ENCODE data around the gene PLEKHG3. TPM values are rescaled to one million over a fixed set of nuclear protein-coding genes. Genes with fewer than 3 reads are reported as not detected.

Gene PLEKHG3
- total and polyA plus RNA-seq, 10 of the 15 experiments (the other 5 are each of a cell fraction or from before 2014, with no cell fraction given), result 0.03 to 0.73 (median 0.07) TPM; not detected in 5

DNA sequence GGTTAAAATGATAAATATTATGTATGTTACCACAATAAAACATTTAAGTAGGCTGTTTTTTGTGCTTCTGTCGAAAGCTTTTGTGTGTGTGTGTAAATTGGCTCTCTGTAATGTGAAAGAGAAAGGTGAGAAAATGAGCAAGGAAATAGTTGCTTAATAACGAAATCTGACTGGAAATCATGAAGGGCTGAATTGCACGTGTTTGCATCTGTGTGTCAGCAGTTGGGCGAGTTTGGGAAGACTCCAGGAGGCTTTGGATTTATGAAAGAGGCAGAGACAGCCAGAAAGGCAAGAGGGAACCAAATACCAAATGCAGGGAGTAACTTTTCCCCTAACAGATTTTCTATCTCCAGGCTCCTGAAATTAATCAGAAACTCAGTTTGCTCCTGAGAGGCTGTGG lies 47.2 kb upstream of the PLEKHG3 start:
- H3K27ac ChIP-seq (ENCODE audit: control insufficient read depth, insufficient read depth), result no peak overlapping the region
- H3K9me3 ChIP-seq (replicated peaks; ENCODE audit: control insufficient read depth, insufficient read depth, low read length), result no peaks in the 10 kb centered on the region; the same call in 2 of the 3 replicates
- H3K9ac ChIP-seq (ENCODE audit: control insufficient read depth, insufficient read depth, low read length), result no peak overlapping the region
- BruUV-seq (replicated peaks), result no TSS peak
- intact Hi-C loops (cut with micrococcal nuclease; ENCODE audit: unreplicated experiment), result no loop called here
- H2AFZ ChIP-seq (ENCODE audit: control insufficient read depth, low read depth, low read length), result no peak overlapping the region
- ATAC-seq (no peak), FAIRE-seq (no peak), DNase-seq (ENCODE audit: low read depth, low spot score) (no peak)
- H3K79me2 ChIP-seq (ENCODE audit: control insufficient read depth, insufficient read depth, low read length), result no peaks in the 10 kb centered on the region
- H4K20me1 ChIP-seq (ENCODE audit: control insufficient read depth, insufficient read depth), result no peaks in the 10 kb centered on the region
- H3K27me3 ChIP-seq (replicated peaks in 1 of 2; ENCODE audit: control insufficient read depth in 2 of 2, insufficient read depth in 2 of 2, low read length in 1 of 2), result no peaks in the 10 kb centered on the region
- in situ Hi-C loops (cut with MboI), result no loop called here
- ChIA-PET POLR2A (no interaction called here), RAD21 (ENCODE audit: unreplicated experiment) (no interaction called here), CTCF (no interaction called here), SMC1A (ENCODE audit: uncharacterized antibody, unreplicated experiment) (no interaction called here)
- H3K4me1 ChIP-seq (ENCODE audit: control insufficient read depth, insufficient read depth, low read length), result no peaks in the 10 kb centered on the region; the same call in 1 of the 2 replicates
- no peaks in the 10 kb centered on the region for H3K36me3 ChIP-seq (ENCODE audit: control insufficient read depth in 2 of 2, insufficient read depth in 2 of 2, low read length in 1 of 2)
- no peak overlapping the region for H3K4me3 ChIP-seq
- TF ChIP-seq MTA2 (IDR thresholded peaks at IDR 0.05; ENCODE audit: low read depth) (no peak), LARP7 (IDR thresholded peaks at IDR 0.05) (no peak), KDM1A (IDR thresholded peaks at IDR 0.05; ENCODE audit: borderline replicate concordance) (no peak), ZSCAN29 (IDR thresholded peaks at IDR 0.05) (no peak), MYB (IDR thresholded peaks at IDR 0.05; ENCODE audit: borderline replicate concordance, low read depth, low read length) (no peak)
- TF ChIP-seq, protein P1, sequence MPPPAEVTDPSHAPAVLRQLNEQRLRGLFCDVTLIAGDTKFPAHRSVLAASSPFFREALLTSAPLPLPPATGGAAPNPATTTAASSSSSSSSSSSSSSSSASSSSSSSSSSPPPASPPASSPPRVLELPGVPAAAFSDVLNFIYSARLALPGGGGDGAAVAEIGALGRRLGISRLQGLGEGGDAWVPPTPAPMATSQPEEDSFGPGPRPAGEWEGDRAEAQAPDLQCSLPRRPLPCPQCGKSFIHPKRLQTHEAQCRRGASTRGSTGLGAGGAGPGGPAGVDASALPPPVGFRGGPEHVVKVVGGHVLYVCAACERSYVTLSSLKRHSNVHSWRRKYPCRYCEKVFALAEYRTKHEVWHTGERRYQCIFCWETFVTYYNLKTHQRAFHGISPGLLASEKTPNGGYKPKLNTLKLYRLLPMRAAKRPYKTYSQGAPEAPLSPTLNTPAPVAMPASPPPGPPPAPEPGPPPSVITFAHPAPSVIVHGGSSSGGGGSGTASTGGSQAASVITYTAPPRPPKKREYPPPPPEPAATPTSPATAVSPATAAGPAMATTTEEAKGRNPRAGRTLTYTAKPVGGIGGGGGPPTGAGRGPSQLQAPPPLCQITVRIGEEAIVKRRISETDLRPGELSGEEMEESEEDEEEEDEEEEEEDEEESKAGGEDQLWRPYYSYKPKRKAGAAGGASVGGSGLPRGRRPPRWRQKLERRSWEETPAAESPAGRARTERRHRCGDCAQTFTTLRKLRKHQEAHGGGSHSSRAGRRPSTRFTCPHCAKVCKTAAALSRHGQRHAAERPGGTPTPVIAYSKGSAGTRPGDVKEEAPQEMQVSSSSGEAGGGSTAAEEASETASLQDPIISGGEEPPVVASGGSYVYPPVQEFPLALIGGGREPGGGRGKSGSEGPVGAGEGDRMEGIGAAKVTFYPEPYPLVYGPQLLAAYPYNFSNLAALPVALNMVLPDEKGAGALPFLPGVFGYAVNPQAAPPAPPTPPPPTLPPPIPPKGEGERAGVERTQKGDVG (CRISPR knock-in tag; IDR thresholded peaks at IDR 0.05), result no peak
- no peak overlapping the region for H3K4me2 ChIP-seq (ENCODE audit: control insufficient read depth, insufficient read depth)
- 34% methylated on average over 4 of the region's 4 CpGs for WGBS (ENCODE audit: insufficient coverage, insufficient replicate concordance, low lambda C conversion rate, missing lambda C conversion rate)
